Ovary (tissue), 9 donors: ENCODE data around the gene ST8SIA4. TPM values are rescaled to one million over a fixed set of nuclear protein-coding genes. Genes with fewer than 3 reads are reported as not detected.

Experiments used
- DNase-seq, 5 donors: peaks; one replicate each; pipeline ENCODE4 v3.0.0-alpha.2; 2019 to 2020
- H3K27ac ChIP-seq, 2 donors: fragments of 200-600 bp; one replicate each; pipeline versions ENCODE4 v1.5.1 to v1.8.0; 2019 to 2022
- H3K27me3 ChIP-seq: fragments of 200-600 bp; one replicate; pipeline ENCODE4 v1.8.0; 2022
- H3K36me3 ChIP-seq: fragments of 200-600 bp; sonication (generic); one replicate; pipeline ENCODE4 v1.5.1; 2019
- H3K4me1 ChIP-seq: one replicate; pipeline ENCODE4 v1.8.1; 2013; ENCODE audit warnings: mild to moderate bottlenecking, moderate library complexity; ENCODE audit not compliant: insufficient read depth
- H3K4me3 ChIP-seq: fragments of 200-600 bp; sonication (generic); one replicate; pipeline ENCODE4 v1.5.1; 2017
- H3K9me3 ChIP-seq, 2 donors: fragments of 200-600 bp in 1 of 2; sonication (generic) in 1 of 2; one replicate each; pipeline versions ENCODE4 v1.5.1 to v1.8.1; 2013 to 2019; ENCODE audit warnings: mild to moderate bottlenecking in 1 of 2, moderate library complexity in 1 of 2
- CTCF ChIP-seq, 3 donors: fragments of 450-650 bp in 2 of 3; fragments of 200-600 bp in 1 of 3; IDR thresholded peaks; one replicate each; pipeline versions ENCODE4 v1.5.1 to v1.8.0; 2016 to 2022; ENCODE audit warnings: antibody characterized with exemption in 3 of 3, mild to moderate bottlenecking in 1 of 3
- EP300 ChIP-seq: sonication (generic); formaldehyde crosslinking; IDR thresholded peaks from one replicate; pipeline ENCODE4 v1.6.1; 2017; ENCODE audit warnings: antibody characterized with exemption
- POLR2A ChIP-seq: fragments of 450-650 bp; IDR thresholded peaks from one replicate; pipeline ENCODE4 v1.6.1; 2017; ENCODE audit warnings: antibody characterized with exemption, mild to moderate bottlenecking, moderate library complexity
- WGBS, 3 donors: extraction: QIAGEN DNeasy Blood & Tissue Kit in 1 of 3; methylation state at CpG; one replicate each; pipeline versions ENCODE4 v1.1.5 to v1.1.7; 2013 to 2017; 5-methylcytosine and 5-hydroxymethylcytosine counted together
- intact Hi-C, 4 donors: fragments of 100-400 bp; cut with DNase I; formaldehyde crosslinking; loops; one replicate each; pipeline versions ENCODE4 v1.11.0 to v1.15.1; 2022 to 2023
- polyA plus RNA-seq, 2 donors: library from polyadenylated mRNA; stranded (reverse); fragments of 200-250 nt in 1 of 2; fragments of 350-450 nt in 1 of 2; fragmentation: Illumina TruSeq in 1 of 2; extraction: RNeasy Lipid Tissue Mini Kit (QIAGEN cat#74804) in 1 of 2; gene quantifications; one replicate each; pipeline ENCODE4 v1.2.3, GENCODE V29; 2013 to 2014
- total RNA-seq, 7 donors: library from RNA; depleted of rRNA in 2 of 7; stranded (reverse); fragments of >200 nt in 2 of 7; fragmentation: NEBNext Ultra II Directional in 3 of 7; extraction: Animal tissue kit (Norgen Biotek cat#: 25700) in 3 of 7; gene quantifications; one replicate each; pipeline versions ENCODE4 v1.1.0 to v1.2.4, GENCODE V29; 2016 to 2023
- donor health status: DM: no; HTN: no; CAD: no; lungs with moderate emphysema.
- donor health status: DM: no; HTN: no; CAD: no.
- donor health status: Bipolar disorder and iron deficiency.
- donor health status: DM: yes; HTN: yes; CAD: no.
- donor health status: DM: no; HTN: no; CAD: no.
- donor health status: DM: yes; HTN: yes; CAD: no.

The ST8SIA4 gene
- total and polyA plus RNA-seq, 9 donors, result 0.61 to 3.5 (median 1.9) TPM

- no peaks in the 10 kb centered on the region for H3K9me3 ChIP-seq
- H3K36me3 ChIP-seq, result no peaks in the 10 kb centered on the region
- no peak overlapping the region for H3K27ac ChIP-seq
- no peaks in the 10 kb centered on the region for H3K27me3 ChIP-seq
- no peak overlapping the region for H3K4me3 ChIP-seq
- intact Hi-C loops, result no loop called here
- TF ChIP-seq EP300 (no peak), CTCF (IDR thresholded peaks at IDR 0.05) (no peak), POLR2A (no peak)
- DNase-seq, result no peak
- 78 to 83% (median 79%) methylated on average over 2 of the region's 2 CpGs for WGBS, 3 donors
- H3K4me1 ChIP-seq, result no peaks in the 10 kb centered on the region
These were observed 105.2 kb downstream of the ST8SIA4 start for GRCh38 chr5:100797861-100798260.

- intact Hi-C loops, result no loop called here
- 79 to 81% (median 80%) methylated on average over 3 of the region's 3 CpGs for WGBS, 3 donors
- no peaks in the 10 kb centered on the region for H3K4me1 ChIP-seq
These were observed 106.2 kb downstream of the ST8SIA4 start for GRCh38 chr5:100796851-100797250.

DNA sequence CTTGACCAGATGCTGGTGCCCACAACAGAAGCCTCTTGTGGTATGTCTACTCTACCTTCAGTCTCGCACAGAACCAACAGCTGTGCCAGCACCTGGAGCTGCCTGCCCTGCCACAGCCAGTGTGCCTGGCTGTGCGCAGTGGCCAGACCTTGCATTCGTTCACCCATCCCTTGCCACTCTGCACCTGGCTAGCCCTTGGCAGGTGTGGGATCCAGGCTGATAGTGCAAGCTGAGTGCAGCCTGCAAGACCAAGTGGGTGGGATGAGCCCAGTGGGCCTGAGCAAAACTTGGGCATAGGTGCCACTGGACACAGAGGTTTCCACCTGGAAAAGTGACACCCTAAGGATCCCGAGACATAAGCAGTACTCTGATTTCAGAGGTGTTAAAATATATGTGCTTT, 108.2 kb downstream of the ST8SIA4 start:
- H3K36me3 ChIP-seq, result no peaks in the 10 kb centered on the region
- no peaks in the 10 kb centered on the region for H3K4me1 ChIP-seq
- 92 to 98% (median 97%) methylated on average over 4 of the region's 4 CpGs for WGBS, 3 donors
- no peaks in the 10 kb centered on the region for H3K9me3 ChIP-seq
- H3K4me3 ChIP-seq, result no peak overlapping the region
- H3K27me3 ChIP-seq, result no peaks in the 10 kb centered on the region
- H3K27ac ChIP-seq, result no peak overlapping the region
- no peak for TF ChIP-seq EP300
- TF ChIP-seq POLR2A, result no peak
- TF ChIP-seq CTCF (IDR thresholded peaks at IDR 0.05), result no peak
- intact Hi-C loops, result no loop called here
- no peak for DNase-seq

More at GRCh38 chr5:100796851-100797250, 106.2 kb downstream of the ST8SIA4 start:
- H3K27me3 ChIP-seq, result no peaks in the 10 kb centered on the region
- H3K36me3 ChIP-seq, result no peaks in the 10 kb centered on the region
- no peak for TF ChIP-seq POLR2A
- no peak for TF ChIP-seq EP300
- no peak for TF ChIP-seq CTCF (IDR thresholded peaks at IDR 0.05)
- no peak overlapping the region for H3K4me3 ChIP-seq
- DNase-seq, result no peak
- no peaks in the 10 kb centered on the region for H3K9me3 ChIP-seq
- no peak overlapping the region for H3K27ac ChIP-seq

DNA sequence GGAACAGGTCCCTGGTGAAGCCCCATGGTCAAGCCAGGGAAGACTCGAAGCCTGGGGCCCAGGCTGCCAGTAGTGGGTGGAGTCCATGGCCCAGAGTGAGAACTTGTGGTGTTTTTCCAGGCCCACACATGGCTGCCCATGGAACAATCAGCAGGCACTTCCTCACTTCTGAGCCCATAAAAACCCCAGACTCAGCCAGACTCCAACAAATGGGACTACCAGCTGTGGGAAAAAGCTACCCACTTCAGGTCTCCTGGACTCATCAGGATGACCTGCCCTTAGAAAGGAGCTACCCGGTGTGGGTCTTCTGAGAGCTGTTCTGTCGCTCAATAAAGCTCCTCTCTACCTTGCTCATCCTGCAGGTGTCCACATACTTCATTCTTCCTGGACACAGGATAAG, 108.9 kb downstream of the ST8SIA4 start:
- no peaks in the 10 kb centered on the region for H3K4me1 ChIP-seq
- no peaks in the 10 kb centered on the region for H3K27me3 ChIP-seq
- no peaks in the 10 kb centered on the region for H3K36me3 ChIP-seq
- intact Hi-C loops, result no loop called here
- WGBS, 3 donors, result 91 to 93% (median 92%) methylated on average over 3 of the region's 3 CpGs
- H3K27ac ChIP-seq, result no peak overlapping the region
- TF ChIP-seq CTCF (IDR thresholded peaks at IDR 0.05), result no peak
- no peak for TF ChIP-seq EP300
- no peak for TF ChIP-seq POLR2A
- no peak overlapping the region for H3K4me3 ChIP-seq
- no peaks in the 10 kb centered on the region for H3K9me3 ChIP-seq
- no peak for DNase-seq

GRCh38 chr5:100792781-100793180, 110.3 kb downstream of the ST8SIA4 start:
- H3K27ac ChIP-seq, result no peak overlapping the region
- no peaks in the 10 kb centered on the region for H3K27me3 ChIP-seq
- H3K36me3 ChIP-seq, result no peaks in the 10 kb centered on the region
- no peaks in the 10 kb centered on the region for H3K4me1 ChIP-seq
- H3K9me3 ChIP-seq, result no peaks in the 10 kb centered on the region
- DNase-seq, result no peak
- intact Hi-C loops, result no loop called here
- no peak overlapping the region for H3K4me3 ChIP-seq
- TF ChIP-seq POLR2A, result no peak
- no peak for TF ChIP-seq CTCF (IDR thresholded peaks at IDR 0.05)
- TF ChIP-seq EP300, result no peak
- WGBS, 3 donors, result 66 to 72% (median 67%) methylated on average over 3 of the region's 3 CpGs
